ENCODE measurements around the gene NR2F1-AS1. TPM values are rescaled to one million over a fixed set of nuclear protein-coding genes. Genes with fewer than 3 reads are reported as not detected.
"Not testable (repeated sequence)": the region's sequence is repeated elsewhere in the genome, so short reads cannot be mapped to it uniquely, and the experiment has no call there.

NR2F1-AS1 gene
- total RNA-seq, 1 experiment from 2014 or later: 1.5 TPM

DNA sequence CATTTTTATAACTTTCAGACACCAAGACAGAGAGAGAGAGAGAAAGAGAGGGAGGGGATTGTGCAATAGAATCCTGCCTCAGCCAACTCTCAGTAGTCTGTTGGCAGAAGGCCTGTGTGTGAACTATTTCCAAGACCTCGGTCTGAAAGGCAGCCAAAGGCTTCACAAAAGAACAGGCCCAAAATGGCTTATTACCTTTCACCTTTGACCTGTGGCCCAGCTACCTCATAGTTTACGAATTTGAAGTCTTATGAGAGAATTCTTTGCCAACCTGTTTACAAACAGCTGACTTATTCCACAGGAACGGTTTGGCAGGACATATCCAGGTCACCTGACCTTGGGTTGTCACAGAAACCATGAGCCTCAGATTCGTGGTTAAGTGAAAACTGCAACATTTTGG lies 48.6 kb downstream of the NR2F1-AS1 start:
- H3K4me3 Mint-ChIP-seq: no peak overlapping the region
- no peak for TF ChIP-seq GRHL2 (CRISPR knock-in tag; IDR thresholded peaks at IDR 0.05; ENCODE audit: insufficient replicate concordance, severe bottlenecking)
- H3K4me1 Mint-ChIP-seq: no peaks in the 10 kb centered on the region
- H3K27me3 Mint-ChIP-seq (ENCODE audit: low read depth): no peaks in the 10 kb centered on the region
- ATAC-seq (no peak), DNase-seq (ENCODE audit: low spot score) (no peak)
- H3K9me3 Mint-ChIP-seq: peaks cover 27% of the 10 kb centered on the region
- ChIA-PET CTCF (no interaction called here), POLR2A (no interaction called here)
- H3K36me3 Mint-ChIP-seq: peaks cover 6% of the 10 kb centered on the region; the same call in 1 of the 2 replicates
- no peak overlapping the region for H3K27ac Mint-ChIP-seq

DNA sequence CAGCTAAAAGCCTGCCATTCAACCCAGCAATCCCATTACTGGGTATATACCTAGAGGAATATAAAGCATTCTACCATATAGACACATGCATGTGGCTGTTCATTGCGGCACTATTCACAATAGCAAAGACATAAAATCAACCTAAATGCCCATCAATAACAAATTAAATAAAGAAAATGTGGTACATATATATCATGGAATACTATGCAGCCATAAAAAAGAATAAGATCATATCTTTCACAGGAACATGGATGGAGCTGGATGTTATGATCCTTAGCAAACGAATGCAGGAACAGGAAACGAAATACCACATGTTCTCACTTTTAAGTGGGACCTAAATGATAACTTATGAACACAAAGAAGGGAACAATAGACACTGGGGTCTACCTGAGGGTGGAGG lies 59.2 kb downstream of the NR2F1-AS1 start:
- DNase-seq (ENCODE audit: low spot score); CTCF ChIA-PET; H3K27me3 Mint-ChIP-seq (ENCODE audit: low read depth); H3K27ac Mint-ChIP-seq; POLR2A ChIA-PET; H3K4me1 Mint-ChIP-seq; ATAC-seq; H3K4me3 Mint-ChIP-seq: not testable (repeated sequence)
- Mint-ChIP-seq H3K36me3 (peaks cover 40% of the 10 kb centered on the region), H3K9me3 (peaks cover 48% of the 10 kb centered on the region)

DNA sequence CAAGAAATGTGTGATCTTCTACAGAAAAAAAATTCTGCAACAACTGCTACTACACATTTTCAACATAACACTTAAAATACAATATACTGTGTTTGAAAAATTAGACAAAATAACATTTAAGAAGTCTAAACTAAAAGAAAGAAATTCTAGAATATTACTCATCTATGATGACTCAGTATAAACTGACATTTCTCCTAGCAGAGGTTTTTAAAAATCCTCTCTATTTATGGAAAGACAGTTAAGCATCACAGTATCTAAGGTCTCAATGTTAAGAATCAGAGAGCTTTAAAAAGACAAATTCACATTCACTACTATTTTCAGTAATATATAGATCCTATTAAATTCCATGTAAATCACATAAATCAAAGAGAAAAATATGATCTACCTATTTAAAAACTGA lies 61.3 kb downstream of the NR2F1-AS1 start:
- Mint-ChIP-seq H3K36me3 (peaks cover 30% of the 10 kb centered on the region), H3K9me3 (peaks cover 33% of the 10 kb centered on the region), H3K4me1 (no peaks in the 10 kb centered on the region), H3K27ac (no peak overlapping the region), H3K4me3 (no peak overlapping the region), H3K27me3 (ENCODE audit: low read depth) (no peaks in the 10 kb centered on the region; the same call in 1 of the 2 replicates)
- DNase-seq (ENCODE audit: low spot score) (no peak), ATAC-seq (no peak)
- CTCF ChIA-PET: no interaction called here
- TF ChIP-seq SP1 (CRISPR knock-in tag; conservative IDR thresholded peaks at IDR 0.05) (no peak), MLX (CRISPR knock-in tag; IDR thresholded peaks at IDR 0.05) (no peak), CREB1 (CRISPR knock-in tag; IDR thresholded peaks at IDR 0.05) (no peak), KAT7 (CRISPR knock-in tag; IDR thresholded peaks at IDR 0.05; ENCODE audit: borderline replicate concordance) (no peak), ZNF121 (CRISPR knock-in tag; IDR thresholded peaks at IDR 0.05) (no peak), HMGXB4 (CRISPR knock-in tag; IDR thresholded peaks at IDR 0.05) (no peak), GRHL2 (CRISPR knock-in tag; IDR thresholded peaks at IDR 0.05; ENCODE audit: insufficient replicate concordance, severe bottlenecking) (no peak)
- TF ChIP-seq, protein P1, sequence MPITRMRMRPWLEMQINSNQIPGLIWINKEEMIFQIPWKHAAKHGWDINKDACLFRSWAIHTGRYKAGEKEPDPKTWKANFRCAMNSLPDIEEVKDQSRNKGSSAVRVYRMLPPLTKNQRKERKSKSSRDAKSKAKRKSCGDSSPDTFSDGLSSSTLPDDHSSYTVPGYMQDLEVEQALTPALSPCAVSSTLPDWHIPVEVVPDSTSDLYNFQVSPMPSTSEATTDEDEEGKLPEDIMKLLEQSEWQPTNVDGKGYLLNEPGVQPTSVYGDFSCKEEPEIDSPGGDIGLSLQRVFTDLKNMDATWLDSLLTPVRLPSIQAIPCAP (CRISPR knock-in tag; IDR thresholded peaks at IDR 0.05): no peak
- POLR2A ChIA-PET: no interaction called here

GRCh38 chr5:93517828-93518227 lies 63.2 kb downstream of the NR2F1-AS1 start:
- ChIA-PET CTCF (no interaction called here), POLR2A (no interaction called here)
- Mint-ChIP-seq H3K4me1 (no peaks in the 10 kb centered on the region), H3K4me3 (no peak overlapping the region), H3K27me3 (ENCODE audit: low read depth) (no peaks in the 10 kb centered on the region), H3K36me3 (peaks cover 19% of the 10 kb centered on the region), H3K9me3 (peaks cover 25% of the 10 kb centered on the region), H3K27ac (no peak overlapping the region)
- ATAC-seq (no peak), DNase-seq (ENCODE audit: low spot score) (no peak)
- TF ChIP-seq ELF4 (CRISPR knock-in tag; IDR thresholded peaks at IDR 0.05; ENCODE audit: low read depth) (no peak), FOXP1 (CRISPR knock-in tag; IDR thresholded peaks at IDR 0.05; ENCODE audit: borderline replicate concordance) (no peak), FOXK1 (CRISPR knock-in tag; IDR thresholded peaks at IDR 0.05) (no peak)

GRCh38 chr5:93513298-93513697 lies 67.7 kb downstream of the NR2F1-AS1 start:
- DNase-seq (ENCODE audit: low spot score): no peak
- Mint-ChIP-seq H3K4me1 (peaks cover 5% of the 10 kb centered on the region; the same call in 1 of the 2 replicates), H3K27me3 (ENCODE audit: low read depth) (no peaks in the 10 kb centered on the region), H3K27ac (no peak overlapping the region), H3K4me3 (no peak overlapping the region), H3K9me3 (peaks cover 5% of the 10 kb centered on the region), H3K36me3 (no peaks in the 10 kb centered on the region)
- ATAC-seq: no peak
- POLR2A ChIA-PET: no interaction called here
- CTCF ChIA-PET: no interaction called here
- TF ChIP-seq GABPB1 (CRISPR knock-in tag; IDR thresholded peaks at IDR 0.05) (no peak), ETV6 (CRISPR knock-in tag; IDR thresholded peaks at IDR 0.05) (no peak), ZNF423 (CRISPR knock-in tag; IDR thresholded peaks at IDR 0.05) (no peak)
- TF ChIP-seq, protein P2, sequence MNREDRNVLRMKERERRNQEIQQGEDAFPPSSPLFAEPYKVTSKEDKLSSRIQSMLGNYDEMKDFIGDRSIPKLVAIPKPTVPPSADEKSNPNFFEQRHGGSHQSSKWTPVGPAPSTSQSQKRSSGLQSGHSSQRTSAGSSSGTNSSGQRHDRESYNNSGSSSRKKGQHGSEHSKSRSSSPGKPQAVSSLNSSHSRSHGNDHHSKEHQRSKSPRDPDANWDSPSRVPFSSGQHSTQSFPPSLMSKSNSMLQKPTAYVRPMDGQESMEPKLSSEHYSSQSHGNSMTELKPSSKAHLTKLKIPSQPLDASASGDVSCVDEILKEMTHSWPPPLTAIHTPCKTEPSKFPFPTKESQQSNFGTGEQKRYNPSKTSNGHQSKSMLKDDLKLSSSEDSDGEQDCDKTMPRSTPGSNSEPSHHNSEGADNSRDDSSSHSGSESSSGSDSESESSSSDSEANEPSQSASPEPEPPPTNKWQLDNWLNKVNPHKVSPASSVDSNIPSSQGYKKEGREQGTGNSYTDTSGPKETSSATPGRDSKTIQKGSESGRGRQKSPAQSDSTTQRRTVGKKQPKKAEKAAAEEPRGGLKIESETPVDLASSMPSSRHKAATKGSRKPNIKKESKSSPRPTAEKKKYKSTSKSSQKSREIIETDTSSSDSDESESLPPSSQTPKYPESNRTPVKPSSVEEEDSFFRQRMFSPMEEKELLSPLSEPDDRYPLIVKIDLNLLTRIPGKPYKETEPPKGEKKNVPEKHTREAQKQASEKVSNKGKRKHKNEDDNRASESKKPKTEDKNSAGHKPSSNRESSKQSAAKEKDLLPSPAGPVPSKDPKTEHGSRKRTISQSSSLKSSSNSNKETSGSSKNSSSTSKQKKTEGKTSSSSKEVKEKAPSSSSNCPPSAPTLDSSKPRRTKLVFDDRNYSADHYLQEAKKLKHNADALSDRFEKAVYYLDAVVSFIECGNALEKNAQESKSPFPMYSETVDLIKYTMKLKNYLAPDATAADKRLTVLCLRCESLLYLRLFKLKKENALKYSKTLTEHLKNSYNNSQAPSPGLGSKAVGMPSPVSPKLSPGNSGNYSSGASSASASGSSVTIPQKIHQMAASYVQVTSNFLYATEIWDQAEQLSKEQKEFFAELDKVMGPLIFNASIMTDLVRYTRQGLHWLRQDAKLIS (CRISPR knock-in tag; IDR thresholded peaks at IDR 0.05; ENCODE audit: borderline replicate concordance): no peak
- TF ChIP-seq, protein P3, sequence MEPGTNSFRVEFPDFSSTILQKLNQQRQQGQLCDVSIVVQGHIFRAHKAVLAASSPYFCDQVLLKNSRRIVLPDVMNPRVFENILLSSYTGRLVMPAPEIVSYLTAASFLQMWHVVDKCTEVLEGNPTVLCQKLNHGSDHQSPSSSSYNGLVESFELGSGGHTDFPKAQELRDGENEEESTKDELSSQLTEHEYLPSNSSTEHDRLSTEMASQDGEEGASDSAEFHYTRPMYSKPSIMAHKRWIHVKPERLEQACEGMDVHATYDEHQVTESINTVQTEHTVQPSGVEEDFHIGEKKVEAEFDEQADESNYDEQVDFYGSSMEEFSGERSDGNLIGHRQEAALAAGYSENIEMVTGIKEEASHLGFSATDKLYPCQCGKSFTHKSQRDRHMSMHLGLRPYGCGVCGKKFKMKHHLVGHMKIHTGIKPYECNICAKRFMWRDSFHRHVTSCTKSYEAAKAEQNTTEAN (CRISPR knock-in tag; IDR thresholded peaks at IDR 0.05): no peak
